Spleen (tissue), 11 donors: ENCODE data around the gene RENBP. TPM values are rescaled to one million over a fixed set of nuclear protein-coding genes. Genes with fewer than 3 reads are reported as not detected.

Experiments
- DNase-seq: peaks from one replicate; pipeline ENCODE4 v3.0.0-alpha.2; 2020
- H3K27ac ChIP-seq, 8 donors: fragments of 200-600 bp; sonication (generic) in 7 of 8; 1 replicate in 4 of 8; 2 replicates in 4 of 8; pipeline versions ENCODE4 v1.5.0 to v1.8.0; 2016 to 2021; ENCODE audit warnings: inconsistent platforms in 4 of 8, mild to moderate bottlenecking in 4 of 8, moderate library complexity in 1 of 8
- H3K27me3 ChIP-seq, 7 donors: fragments of 200-600 bp; sonication (generic) in 6 of 7; replicated peaks in 1 of 7; 1 replicate in 4 of 7; 2 replicates in 3 of 7; pipeline versions ENCODE4 v1.5.0 to v1.8.0; 2016 to 2021; ENCODE audit warnings: inconsistent platforms in 3 of 7, mild to moderate bottlenecking in 1 of 7
- H3K36me3 ChIP-seq, 6 donors: fragments of 200-600 bp; sonication (generic) in 5 of 6; 1 replicate in 4 of 6; 2 replicates in 2 of 6; pipeline versions ENCODE4 v1.5.0 to v1.8.0; 2016 to 2021; ENCODE audit warnings: inconsistent platforms in 2 of 6
- H3K4me1 ChIP-seq, 6 donors: fragments of 200-600 bp; sonication (generic) in 5 of 6; 1 replicate in 3 of 6; 2 replicates in 3 of 6; pipeline versions ENCODE4 v1.5.0 to v1.8.0; 2016 to 2021; ENCODE audit warnings: inconsistent platforms in 3 of 6
- H3K4me3 ChIP-seq, 8 donors: fragments of 200-600 bp; sonication (generic) in 7 of 8; 1 replicate in 4 of 8; 2 replicates in 4 of 8; pipeline versions ENCODE4 v1.5.0 to v1.8.0; 2016 to 2021; ENCODE audit warnings: inconsistent platforms in 4 of 8, mild to moderate bottlenecking in 4 of 8, moderate library complexity in 2 of 8
- H3K9me3 ChIP-seq, 8 donors: fragments of 200-600 bp; sonication (generic) in 7 of 8; 1 replicate in 4 of 8; 2 replicates in 4 of 8; pipeline versions ENCODE4 v1.5.0 to v1.8.0; 2016 to 2021; ENCODE audit warnings: inconsistent platforms in 4 of 8
- POLR2A ChIP-seq, 3 donors: fragments of 450-650 bp; IDR thresholded peaks; one replicate each; pipeline ENCODE4 v1.5.1; 2017; ENCODE audit warnings: antibody characterized with exemption in 3 of 3, mild to moderate bottlenecking in 1 of 3
- POLR2AphosphoS5 ChIP-seq, 3 donors: sonication (generic); formaldehyde crosslinking; IDR thresholded peaks; one replicate each; pipeline ENCODE4 v1.5.1; 2017; ENCODE audit warnings: antibody characterized with exemption in 3 of 3
- WGBS, 5 donors: extraction: QIAGEN DNeasy Blood & Tissue Kit in 3 of 5; methylation state at CpG; one replicate each; pipeline versions ENCODE4 v1.1.5 to v1.1.7; 2013 to 2018; 5-methylcytosine and 5-hydroxymethylcytosine counted together
- intact Hi-C: fragments of 100-400 bp; cut with DNase I; formaldehyde crosslinking; loops from one replicate; pipeline ENCODE4 v1.15.0; 2023; ENCODE audit warnings: low total_unique reads
- polyA plus RNA-seq, 3 donors: library from polyadenylated mRNA; stranded (reverse); fragments of 200-250 nt; gene quantifications; one replicate each; pipeline ENCODE4 v1.2.1, GENCODE V29; 2013
- total RNA-seq, 7 donors: library from RNA; depleted of rRNA in 3 of 7; stranded (reverse); fragments of >200 nt in 3 of 7; fragmentation: NEBNext Ultra II Directional in 4 of 7; extraction: Animal tissue kit (Norgen Biotek cat#: 25700) in 4 of 7; gene quantifications; one replicate each; pipeline versions ENCODE4 v1.1.0 to v1.2.1, GENCODE V29; 2016 to 2021
- TF ChIP-seq, protein P1 (sequence below), 11 experiments: fragments of 200-600 bp in 7 of 11; fragments of 450-650 bp in 4 of 11; sonication (generic) in 4 of 11; IDR thresholded peaks in 8 of 11; conservative IDR thresholded peaks in 3 of 11; 1 replicate in 7 of 11; 2 replicates in 4 of 11; pipeline versions ENCODE4 v1.4.0 to v1.8.0; 2016 to 2021; ENCODE audit warnings: antibody characterized with exemption in 11 of 11, inconsistent platforms in 4 of 11, mild to moderate bottlenecking in 1 of 11
- donor health status: healthy with polysubstance abuse.
- donor health status: DM: no; HTN: no; CAD: no; lungs with moderate emphysema.
- donor health status: DM: no; HTN: no; CAD: no.
- donor health status: Bipolar disorder and iron deficiency.
- donor health status: healthy.
- donor health status: DM: no; HTN: no; CAD: no.
- donor health status: DM: yes; HTN: yes; CAD: no.

Gene RENBP
- total and polyA plus RNA-seq, 10 donors: 42.0 to 105 (median 63.5) TPM

DNA sequence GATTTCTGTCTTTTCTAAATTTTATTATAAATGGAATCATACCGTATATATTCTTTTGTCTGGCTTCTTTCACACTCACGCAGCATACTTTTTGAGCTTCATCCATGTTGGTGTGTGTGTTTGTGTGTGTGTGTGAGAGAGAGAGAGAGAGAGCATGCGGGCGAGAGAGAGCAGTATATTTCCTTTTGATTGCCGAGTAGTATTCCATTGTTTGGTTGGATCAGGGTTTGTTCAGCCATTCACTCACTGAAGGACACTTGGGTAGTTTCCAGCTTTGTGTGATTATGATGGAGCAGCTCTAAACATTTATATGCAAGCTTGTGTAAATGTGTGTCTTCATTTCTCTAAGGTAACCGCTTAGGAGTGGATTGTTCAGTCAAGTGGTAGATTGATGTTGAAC is 55.3 kb downstream of the RENBP start:
- 91 to 98% (median 93%) methylated on average over 6 of the region's 6 CpGs for WGBS, 5 donors
- intact Hi-C loops: no loop called here

DNA sequence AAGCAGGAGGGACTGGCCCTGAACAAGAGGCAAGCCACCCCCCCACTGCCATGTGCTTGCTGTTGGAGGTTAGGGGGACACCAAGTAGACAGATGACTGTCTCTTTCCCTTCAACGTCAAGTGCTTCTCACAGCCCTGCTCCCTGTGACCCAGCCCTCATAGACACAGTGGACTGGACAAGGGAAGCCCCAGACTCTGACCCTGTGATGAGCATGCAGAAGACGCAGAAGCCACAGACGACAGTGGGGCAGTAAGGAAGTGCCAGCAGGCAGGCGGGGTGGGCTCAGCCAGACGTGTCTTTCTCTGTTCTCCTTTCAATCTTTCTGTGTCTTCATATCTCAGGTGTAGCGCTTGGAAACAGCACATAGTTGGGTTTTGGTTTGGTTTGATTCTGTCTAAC is 56.1 kb downstream of the RENBP start:
- no peak overlapping the region for H3K27ac ChIP-seq
- no peaks in the 10 kb centered on the region for H3K9me3 ChIP-seq
- no peak overlapping the region for H3K4me3 ChIP-seq
- peaks cover 4 to 79% (median 35%) of the 10 kb centered on the region in 7 donors for H3K27me3 ChIP-seq
- H3K36me3 ChIP-seq: no peaks in the 10 kb centered on the region
- peaks cover 0 to 22% (median 11%) of the 10 kb centered on the region in 6 donors for H3K4me1 ChIP-seq
- TF ChIP-seq, protein P1, sequence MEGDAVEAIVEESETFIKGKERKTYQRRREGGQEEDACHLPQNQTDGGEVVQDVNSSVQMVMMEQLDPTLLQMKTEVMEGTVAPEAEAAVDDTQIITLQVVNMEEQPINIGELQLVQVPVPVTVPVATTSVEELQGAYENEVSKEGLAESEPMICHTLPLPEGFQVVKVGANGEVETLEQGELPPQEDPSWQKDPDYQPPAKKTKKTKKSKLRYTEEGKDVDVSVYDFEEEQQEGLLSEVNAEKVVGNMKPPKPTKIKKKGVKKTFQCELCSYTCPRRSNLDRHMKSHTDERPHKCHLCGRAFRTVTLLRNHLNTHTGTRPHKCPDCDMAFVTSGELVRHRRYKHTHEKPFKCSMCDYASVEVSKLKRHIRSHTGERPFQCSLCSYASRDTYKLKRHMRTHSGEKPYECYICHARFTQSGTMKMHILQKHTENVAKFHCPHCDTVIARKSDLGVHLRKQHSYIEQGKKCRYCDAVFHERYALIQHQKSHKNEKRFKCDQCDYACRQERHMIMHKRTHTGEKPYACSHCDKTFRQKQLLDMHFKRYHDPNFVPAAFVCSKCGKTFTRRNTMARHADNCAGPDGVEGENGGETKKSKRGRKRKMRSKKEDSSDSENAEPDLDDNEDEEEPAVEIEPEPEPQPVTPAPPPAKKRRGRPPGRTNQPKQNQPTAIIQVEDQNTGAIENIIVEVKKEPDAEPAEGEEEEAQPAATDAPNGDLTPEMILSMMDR (IDR thresholded peaks at IDR 0.05 in 8 of 11, conservative IDR thresholded peaks at IDR 0.05 in 3 of 11): no peak
- TF ChIP-seq POLR2AphosphoS5 (IDR thresholded peaks at IDR 0.05) (no peak), POLR2A (IDR thresholded peaks at IDR 0.05) (no peak)
- DNase-seq: no peak
- intact Hi-C loops: no loop called here
- WGBS, 5 donors: 32 to 52% (median 38%) methylated on average over 5 to 6 of the region's 6 CpGs

More for the DNA sequence above, 55.3 kb downstream of the RENBP start:
- peaks cover 0 to 22% (median 11%) of the 10 kb centered on the region in 6 donors for H3K4me1 ChIP-seq
- no peak overlapping the region for H3K4me3 ChIP-seq
- no peak overlapping the region for H3K27ac ChIP-seq
- peaks cover 4 to 71% (median 28%) of the 10 kb centered on the region in 7 donors for H3K27me3 ChIP-seq
- H3K36me3 ChIP-seq: no peaks in the 10 kb centered on the region
- no peak for DNase-seq
- H3K9me3 ChIP-seq: no peaks in the 10 kb centered on the region
- TF ChIP-seq POLR2A (IDR thresholded peaks at IDR 0.05) (no peak), POLR2AphosphoS5 (IDR thresholded peaks at IDR 0.05) (no peak)
- TF ChIP-seq, protein P1 (IDR thresholded peaks at IDR 0.05 in 8 of 11, conservative IDR thresholded peaks at IDR 0.05 in 3 of 11): no peak

DNA sequence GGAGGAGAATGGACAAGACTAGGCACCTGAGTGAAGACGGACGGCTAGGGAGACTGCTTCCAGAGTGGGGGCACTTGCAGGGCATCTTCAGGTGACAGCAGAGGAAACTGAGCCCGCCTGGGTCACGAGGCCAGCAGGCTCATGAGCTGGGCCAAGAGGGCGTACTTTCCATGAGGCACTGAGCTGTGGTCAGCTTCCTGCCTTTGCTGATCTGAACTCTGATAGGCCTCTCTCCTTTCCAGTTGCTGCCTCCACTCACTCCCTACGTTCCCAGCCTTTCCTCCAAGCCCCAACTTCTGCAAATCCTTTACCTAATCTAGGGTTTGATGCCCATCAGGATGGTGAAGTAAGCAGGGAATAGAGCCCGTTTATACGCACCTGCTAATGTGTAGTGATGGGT is 57.1 kb downstream of the RENBP start:
- TF ChIP-seq POLR2AphosphoS5 (IDR thresholded peaks at IDR 0.05): no peak
- intact Hi-C loops: no loop called here
- no peaks in the 10 kb centered on the region for H3K9me3 ChIP-seq
- no peak overlapping the region for H3K27ac ChIP-seq
- no peaks in the 10 kb centered on the region for H3K36me3 ChIP-seq
- no peak for DNase-seq
- H3K4me1 ChIP-seq: peaks cover 0 to 22% (median 11%) of the 10 kb centered on the region in 6 donors
- H3K4me3 ChIP-seq: no peak overlapping the region
- H3K27me3 ChIP-seq: peaks cover 4 to 80% (median 44%) of the 10 kb centered on the region in 7 donors
- WGBS, 5 donors: 53 to 74% (median 62%) methylated on average over 4 to 8 of the region's 8 CpGs

DNA sequence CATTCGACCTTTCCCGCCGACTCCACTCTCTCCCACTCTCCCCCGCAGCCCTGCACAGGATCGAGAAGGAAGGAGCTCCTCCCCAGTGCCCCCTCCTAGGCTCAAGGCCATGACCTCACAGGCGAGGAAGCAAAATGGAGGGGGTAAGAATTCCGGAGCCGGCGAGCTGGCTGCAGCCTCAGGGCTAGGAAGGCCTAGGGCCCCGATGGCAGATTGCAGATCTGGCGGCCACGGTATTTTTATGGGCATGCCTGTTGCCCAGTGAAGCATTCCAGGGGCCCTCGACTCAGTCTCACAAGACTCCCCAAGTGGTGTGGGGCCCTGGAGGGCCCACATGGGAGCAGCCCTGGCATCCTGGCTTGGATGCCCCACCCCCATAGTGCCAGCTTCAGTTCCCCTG is 57.5 kb downstream of the RENBP start:
- DNase-seq: no peak
- no peak overlapping the region for H3K27ac ChIP-seq
- no peak for TF ChIP-seq POLR2AphosphoS5 (IDR thresholded peaks at IDR 0.05)
- TF ChIP-seq POLR2A (IDR thresholded peaks at IDR 0.05): no peak
- TF ChIP-seq, protein P1 (IDR thresholded peaks at IDR 0.05 in 8 of 11, conservative IDR thresholded peaks at IDR 0.05 in 3 of 11): no peak
- H3K4me3 ChIP-seq: no peak overlapping the region
- H3K36me3 ChIP-seq: no peaks in the 10 kb centered on the region
- H3K27me3 ChIP-seq: peaks cover 4 to 80% (median 47%) of the 10 kb centered on the region in 7 donors
- H3K9me3 ChIP-seq: no peaks in the 10 kb centered on the region
- intact Hi-C loops: no loop called here
- 28 to 55% (median 45%) methylated on average over 9 to 13 of the region's 13 CpGs for WGBS, 5 donors
- H3K4me1 ChIP-seq: peaks cover 0 to 22% (median 11%) of the 10 kb centered on the region in 6 donors
